GM12873 (cell line): ENCODE data around the gene TIMP3.

Source experiments
- CTCF ChIP-seq: IDR thresholded peaks from 2 replicates; pipeline ENCODE4 v1.5.1; 2012; ENCODE audit warnings: low read depth, mild to moderate bottlenecking, moderate library complexity, low read length, control low read depth; ENCODE audit not compliant: insufficient read depth; ENCODE audit errors: missing control alignments

Gene TIMP3

GRCh38 chr22:32836280-32837123, 35.0 kb downstream of the TIMP3 start:
- peak; percentile 51 for TF ChIP-seq CTCF

GRCh38 chr22:32837142-32837541, 35.6 kb downstream of the TIMP3 start:
- TF ChIP-seq CTCF = no peak

- no peak for TF ChIP-seq CTCF
Observed at GRCh38 chr22:32837803-32838202, 36.3 kb downstream of the TIMP3 start.

- TF ChIP-seq CTCF = no peak
Observed at GRCh38 chr22:32839831-32840584, 38.5 kb downstream of the TIMP3 start.

- no peak for TF ChIP-seq CTCF
Observed at GRCh38 chr22:32841175-32841574, 39.7 kb downstream of the TIMP3 start.

- no peak for TF ChIP-seq CTCF
Observed at GRCh38 chr22:32842486-32842885, 41.0 kb downstream of the TIMP3 start.

- no peak for TF ChIP-seq CTCF
Observed at GRCh38 chr22:32843300-32843699, 41.8 kb downstream of the TIMP3 start.
